B cell (primary cell): ENCODE measurements around the gene DDX56. TPM values are rescaled to one million over a fixed set of nuclear protein-coding genes. Genes with fewer than 3 reads are reported as not detected.

Experiments
- ATAC-seq: fragments of 200-7000 bp; cut with Tn5 transposase; one replicate; pipeline ENCODE4 v1.10.0; 2021; ENCODE audit warnings: low read depth, mild to moderate bottlenecking, moderate number of reproducible peaks, moderate library complexity
- CTCF ChIA-PET: fragments of 350-600 bp; sonication (Branson Sonifier 250); formaldehyde crosslinking; loops from one replicate; lab custom pipeline; 2021; ENCODE audit warnings: antibody characterized with exemption, inconsistent platforms; lab: Charles Lee
- POLR2A ChIA-PET: fragments of 350-600 bp; sonication (Branson Sonifier 250); formaldehyde crosslinking; loops from one replicate; lab custom pipeline; 2021; ENCODE audit warnings: antibody characterized with exemption; lab: Charles Lee
- DNase-seq: peaks from one replicate; pipeline ENCODE4 v3.0.0; 2013
- H2AFZ ChIP-seq: 2 replicates; pipeline ENCODE4 v1.6.1; 2012; ENCODE audit warnings: mild to moderate bottlenecking, low read depth, low read length; ENCODE audit not compliant: insufficient read depth, poor library complexity, severe bottlenecking
- H3K27ac ChIP-seq, 2 donors: 1 replicate in 1 of 2; 2 replicates in 1 of 2; pipeline ENCODE4 v1.5.1; 2012 to 2013; ENCODE audit warnings: low read length in 2 of 2, mild to moderate bottlenecking in 2 of 2, moderate library complexity in 1 of 2
- H3K27me3 ChIP-seq, 4 experiments: fragments of 200-600 bp in 1 of 4; sonication (generic) in 1 of 4; replicated peaks in 1 of 4; 1 replicate in 2 of 4; 2 replicates in 2 of 4; pipeline versions ENCODE4 v1.6.1 to v1.7.0; 2013 to 2016; ENCODE audit warnings: low read length in 3 of 4, mild to moderate bottlenecking in 2 of 4, mixed read lengths in 1 of 4, moderate library complexity in 1 of 4; ENCODE audit not compliant: insufficient read depth in 4 of 4, control insufficient read depth in 3 of 4; ENCODE audit errors: control extremely low read depth in 1 of 4
- H3K36me3 ChIP-seq, 2 experiments: replicated peaks in 1 of 2; 1 replicate in 1 of 2; 2 replicates in 1 of 2; pipeline versions ENCODE4 v1.6.1 to v1.7.1; 2013; ENCODE audit warnings: low read length in 1 of 2; ENCODE audit not compliant: insufficient read depth in 2 of 2, control insufficient read depth in 1 of 2; ENCODE audit errors: control extremely low read depth in 1 of 2, extremely low read depth in 1 of 2
- H3K4me1 ChIP-seq, 2 donors: fragments of 200-600 bp in 1 of 2; sonication (generic) in 1 of 2; 1 replicate in 1 of 2; 2 replicates in 1 of 2; pipeline versions ENCODE4 v1.5.1 to v1.6.1; 2013 to 2017; ENCODE audit warnings: low read length in 2 of 2; ENCODE audit not compliant: control insufficient read depth in 2 of 2, insufficient read depth in 2 of 2
- H3K4me2 ChIP-seq: replicated peaks from 2 replicates; pipeline ENCODE3; 2012; ENCODE audit warnings: mild to moderate bottlenecking, low read depth, low read length; ENCODE audit not compliant: poor library complexity, severe bottlenecking
- H3K4me3 ChIP-seq, 5 experiments: fragments of 200-600 bp in 1 of 5; sonication (generic) in 1 of 5; 1 replicate in 3 of 5; 2 replicates in 2 of 5; pipeline versions ENCODE4 v1.5.1 to v1.7.0; 2011 to 2016; ENCODE audit warnings: low read length in 4 of 5, mild to moderate bottlenecking in 4 of 5, low read depth in 2 of 5, control low read depth in 1 of 5, moderate library complexity in 1 of 5; ENCODE audit not compliant: insufficient read depth in 1 of 5; ENCODE audit errors: control extremely low read depth in 1 of 5, extremely low read depth in 1 of 5
- H3K79me2 ChIP-seq: fragments of 200-600 bp; sonication (generic); one replicate; pipeline ENCODE4 v1.6.0; 2016; ENCODE audit warnings: low read length; ENCODE audit not compliant: control insufficient read depth, insufficient read depth
- H3K9ac ChIP-seq: fragments of 200-600 bp; sonication (generic); 2 replicates; pipeline ENCODE4 v1.6.1; 2017; ENCODE audit warnings: mild to moderate bottlenecking, low read length, moderate library complexity
- H3K9me3 ChIP-seq, 3 donors: one replicate each; pipeline versions ENCODE4 v1.6.1 to v1.7.1; 2013; ENCODE audit warnings: low read length in 2 of 3; ENCODE audit not compliant: control insufficient read depth in 2 of 3, insufficient read depth in 1 of 3; ENCODE audit errors: control extremely low read depth in 1 of 3
- H4K20me1 ChIP-seq: 2 replicates; pipeline ENCODE4 v1.6.0; 2012; ENCODE audit warnings: mild to moderate bottlenecking, low read length; ENCODE audit not compliant: insufficient read depth, control insufficient read depth, poor library complexity, severe bottlenecking
- H3K27ac Mint-ChIP-seq: one replicate; pipeline ENCODE4 v1.8.0; 2021; ENCODE audit warnings: mixed read lengths
- H3K27me3 Mint-ChIP-seq: one replicate; pipeline ENCODE4 v1.8.0; 2021; ENCODE audit warnings: mixed read lengths
- H3K4me1 Mint-ChIP-seq: one replicate; pipeline ENCODE4 v1.8.0; 2021; ENCODE audit warnings: mixed read lengths
- H3K4me3 Mint-ChIP-seq: one replicate; pipeline ENCODE4 v1.8.0; 2021; ENCODE audit warnings: mixed read lengths
- H3K9me3 Mint-ChIP-seq: one replicate; pipeline ENCODE4 v1.8.0; 2022; ENCODE audit warnings: mixed read lengths; ENCODE audit not compliant: insufficient read depth
- CTCF ChIP-seq: fragments of 200-600 bp; IDR thresholded peaks from one replicate; pipeline ENCODE4 v1.8.0; 2022; ENCODE audit warnings: antibody characterized with exemption, mild to moderate bottlenecking
- EZH2 ChIP-seq: IDR thresholded peaks from 2 replicates; pipeline ENCODE4 v1.6.1; 2012; ENCODE audit warnings: borderline replicate concordance, low read depth, mild to moderate bottlenecking, moderate library complexity, low read length; ENCODE audit not compliant: insufficient read depth, poor library complexity, severe bottlenecking
- WGBS: methylation state at CpG from one replicate; pipeline ENCODE4 v1.1.5; 2013; ENCODE audit warnings: missing lambda C conversion rate; ENCODE audit not compliant: insufficient coverage; 5-methylcytosine and 5-hydroxymethylcytosine counted together
- intact Hi-C: fragments of 100-400 bp; cut with micrococcal nuclease; formaldehyde crosslinking; loops from one replicate; pipeline ENCODE4 v1.10.0; 2022
- polyA plus RNA-seq: library from polyadenylated mRNA; depleted of rRNA; stranded (reverse); fragments of >200 nt; gene quantifications from 2 replicates; pipeline ENCODE4 v1.2.3, GENCODE V29; 2012
- total RNA-seq, 2 donors: library from RNA; stranded (reverse); fragments of 120-200 nt in 1 of 2; gene quantifications; 1 replicate in 1 of 2; 2 replicates in 1 of 2; pipeline versions ENCODE4 v1.2.3 to v1.2.4, GENCODE V29; 2013 to 2022

Gene DDX56
- total and polyA plus RNA-seq, 2 donors (not counting 1 experiment from before 2014, with no cell fraction given): 88.2 to 102 TPM

- no peak overlapping the region for H3K27ac Mint-ChIP-seq
Measured at GRCh38 chr7:44565795-44566559, 7.7 kb downstream of the DDX56 start.

More at GRCh38 chr7:44565795-44566559, 7.7 kb downstream of the DDX56 start:
- no peak overlapping the region for H3K9ac ChIP-seq
- DNase-seq (no peak), ATAC-seq (peak; percentile 42)
- peaks cover 4% of the 10 kb centered on the region for H3K79me2 ChIP-seq
- 81% methylated on average over 8 of the region's 16 CpGs for WGBS
- H3K27ac ChIP-seq: no peak overlapping the region
- H4K20me1 ChIP-seq: peaks cover 28% of the 10 kb centered on the region
- H3K36me3 ChIP-seq: peaks cover 6 to 68% of the 10 kb centered on the region in 2 experiments
- TF ChIP-seq EZH2: no peak
- peak; percentile 59 for TF ChIP-seq CTCF
- intact Hi-C loops: loop anchor here (1.0 to 2.0 kb wide), 2 partner anchors 75 to 325 kb away; partner anchors contain the start of gene NUDCD3
- ChIA-PET POLR2A (interaction anchor here (0.6 to 1.5 kb wide), 2 partner anchors 8 to 67 kb away, joined by 4 to 7 read pairs; partner anchors contain the start of gene DDX56), CTCF (interaction anchor here (0.7 to 4.6 kb wide), 28 partner anchors 8 to 415 kb away, joined by 3 to 42 read pairs (median 4); partner anchors contain the start of genes DDX56, H2AZ2, NUDCD3 and OGDH)
- H3K27me3 ChIP-seq: no peaks in the 10 kb centered on the region
- no peak overlapping the region for H3K4me3 ChIP-seq
- no peaks in the 10 kb centered on the region for H3K9me3 ChIP-seq
- H3K4me3 Mint-ChIP-seq: no peak overlapping the region
- H3K4me1 Mint-ChIP-seq: no peaks in the 10 kb centered on the region
- H3K4me1 ChIP-seq: no peaks in the 10 kb centered on the region
- H3K9me3 Mint-ChIP-seq: no peaks in the 10 kb centered on the region
- no peak overlapping the region for H2AFZ ChIP-seq
- no peak overlapping the region for H3K4me2 ChIP-seq
- H3K27me3 Mint-ChIP-seq: no peaks in the 10 kb centered on the region
